Left cardiac atrium (tissue), 4 donors: ENCODE measurements around the gene BRSK2. TPM values are rescaled to one million over a fixed set of nuclear protein-coding genes. Genes with fewer than 3 reads are reported as not detected.

ENCODE experiments used
- ATAC-seq, 2 donors: fragments of 200-7000 bp; cut with Tn5 transposase; one replicate each; pipeline ENCODE4 v1.9.1; 2020; ENCODE audit warnings: mild to moderate bottlenecking in 2 of 2, moderate library complexity in 2 of 2
- DNase-seq: peaks from one replicate; pipeline ENCODE4 v3.0.0-alpha.2; 2020
- intact Hi-C, 2 donors: fragments of 100-400 bp; cut with DNase I; formaldehyde crosslinking; loops; one replicate each; pipeline versions ENCODE4 v1.14.1 to v1.15.1; 2022 to 2023
- total RNA-seq, 2 donors: library from RNA; stranded (reverse); fragmentation: NEBNext Ultra II Directional; extraction: Animal tissue kit (Norgen Biotek cat#: 25700); gene quantifications; one replicate each; pipeline ENCODE4 v1.2.1, GENCODE V29; 2021
- donor health status: DM: no; HTN: yes; CAD: no.
- donor health status: DM: no; HTN: yes; CAD: no; lungs with severe emphysema.
- donor health status: DM: yes; HTN: yes; CAD: no.
- donor health status: Dilated cardiomyopathy.

The BRSK2 gene
- total RNA-seq, 2 donors from 2014 or later, result 1.3 to 1.6 TPM

GRCh38 chr11:1455763-1456060 lies 66.0 kb downstream of the BRSK2 start:
- no peak for ATAC-seq
- intact Hi-C loops, result loop anchor here in 1 of 2 donors (10.0 kb wide), 1 partner anchor 59 kb away; no protein-coding TSS in a partner anchor
- no peak for DNase-seq

- ATAC-seq (no peak), DNase-seq (no peak)
- intact Hi-C loops, result loop anchor here in 1 of 2 donors (10.0 kb wide), 1 partner anchor 59 kb away; no protein-coding TSS in a partner anchor
Observed at GRCh38 chr11:1456176-1456575, 66.4 kb downstream of the BRSK2 start.

DNA sequence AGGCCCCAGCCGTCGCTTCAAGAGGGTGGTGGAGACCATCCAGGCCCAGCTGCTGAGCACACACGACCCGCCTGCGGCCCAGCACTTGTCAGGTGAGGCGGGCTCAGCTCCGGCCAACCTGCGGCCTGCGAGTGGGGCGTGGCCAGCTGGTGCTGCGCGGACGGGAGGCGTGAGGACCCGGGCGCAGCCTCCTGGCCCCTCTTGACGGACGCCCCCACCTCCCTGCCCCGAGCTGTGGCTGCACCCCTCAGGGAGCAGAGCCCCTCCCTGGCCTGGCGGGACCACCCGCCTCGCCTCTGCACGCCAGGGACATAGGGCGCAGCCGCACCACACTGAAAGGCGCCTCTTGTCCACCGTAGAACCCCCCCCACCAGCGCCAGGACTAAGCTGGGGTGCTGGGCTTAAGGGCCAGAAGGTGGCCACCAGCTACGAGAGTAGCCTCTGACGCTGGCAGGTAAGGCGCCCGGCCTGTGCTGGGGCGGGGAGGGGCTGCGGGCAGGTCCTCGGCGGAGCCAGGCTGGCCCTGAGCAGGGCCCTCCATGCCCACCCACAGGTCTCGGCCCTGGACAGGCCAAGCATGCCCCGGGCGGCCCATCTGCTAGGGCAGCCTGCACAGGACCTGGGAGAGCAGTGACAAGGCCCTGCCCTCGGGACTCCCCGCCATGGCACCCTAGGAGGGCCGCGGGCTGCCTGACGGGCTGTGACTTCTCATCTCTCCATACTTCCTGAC lies 67.0 kb downstream of the BRSK2 start:
- ATAC-seq (no peak), DNase-seq (no peak)
- intact Hi-C loops, result loop anchor here in 1 of 2 donors (10.0 kb wide), 1 partner anchor 58 kb away; no protein-coding TSS in a partner anchor

DNA sequence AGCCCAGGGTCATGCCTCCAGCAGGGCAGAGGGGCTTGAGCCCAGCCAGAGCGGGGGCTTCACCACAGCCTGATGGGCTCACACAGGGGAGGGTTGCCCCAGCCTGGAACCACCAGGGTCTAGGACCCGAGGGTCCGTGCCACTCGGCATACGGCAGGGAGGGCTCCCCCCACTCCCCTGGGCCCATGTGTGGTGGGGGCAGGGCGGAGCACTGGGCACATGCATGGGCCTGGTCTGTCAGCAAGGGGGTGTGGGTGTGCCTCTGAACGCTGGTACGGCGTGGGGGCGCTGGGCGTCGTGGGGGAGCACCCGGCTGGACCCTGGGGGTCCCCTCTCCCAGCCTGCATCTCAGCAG lies 67.6 kb downstream of the BRSK2 start:
- DNase-seq (no peak), ATAC-seq (no peak)
- intact Hi-C loops, result loop anchor here in 1 of 2 donors (10.0 kb wide), 1 partner anchor 57 kb away; no protein-coding TSS in a partner anchor

DNA sequence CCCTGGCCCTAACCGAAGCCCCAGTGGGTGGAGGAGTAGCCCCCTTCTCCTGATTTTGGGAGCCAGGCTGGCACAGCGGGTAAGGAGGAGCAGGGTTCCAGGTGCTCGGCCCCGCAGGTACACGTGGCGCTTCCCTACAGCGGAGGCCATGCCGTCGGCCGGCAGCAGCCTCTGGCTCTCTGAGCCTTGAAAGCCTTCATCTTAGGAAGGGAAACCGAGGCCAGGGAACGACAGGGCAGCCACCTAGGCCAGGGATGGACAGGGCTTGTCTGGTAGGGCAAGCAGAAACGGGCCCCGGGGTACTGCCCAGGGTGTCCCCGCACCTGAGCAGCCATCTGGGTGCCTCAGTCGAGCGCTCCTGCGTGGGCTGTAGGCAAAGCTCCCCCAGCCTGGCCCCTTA lies 68.1 kb downstream of the BRSK2 start:
- intact Hi-C loops, result loop anchor here in 1 of 2 donors (10.0 kb wide), 1 partner anchor 57 kb away; no protein-coding TSS in a partner anchor
- no peak for DNase-seq
- no peak for ATAC-seq

DNA sequence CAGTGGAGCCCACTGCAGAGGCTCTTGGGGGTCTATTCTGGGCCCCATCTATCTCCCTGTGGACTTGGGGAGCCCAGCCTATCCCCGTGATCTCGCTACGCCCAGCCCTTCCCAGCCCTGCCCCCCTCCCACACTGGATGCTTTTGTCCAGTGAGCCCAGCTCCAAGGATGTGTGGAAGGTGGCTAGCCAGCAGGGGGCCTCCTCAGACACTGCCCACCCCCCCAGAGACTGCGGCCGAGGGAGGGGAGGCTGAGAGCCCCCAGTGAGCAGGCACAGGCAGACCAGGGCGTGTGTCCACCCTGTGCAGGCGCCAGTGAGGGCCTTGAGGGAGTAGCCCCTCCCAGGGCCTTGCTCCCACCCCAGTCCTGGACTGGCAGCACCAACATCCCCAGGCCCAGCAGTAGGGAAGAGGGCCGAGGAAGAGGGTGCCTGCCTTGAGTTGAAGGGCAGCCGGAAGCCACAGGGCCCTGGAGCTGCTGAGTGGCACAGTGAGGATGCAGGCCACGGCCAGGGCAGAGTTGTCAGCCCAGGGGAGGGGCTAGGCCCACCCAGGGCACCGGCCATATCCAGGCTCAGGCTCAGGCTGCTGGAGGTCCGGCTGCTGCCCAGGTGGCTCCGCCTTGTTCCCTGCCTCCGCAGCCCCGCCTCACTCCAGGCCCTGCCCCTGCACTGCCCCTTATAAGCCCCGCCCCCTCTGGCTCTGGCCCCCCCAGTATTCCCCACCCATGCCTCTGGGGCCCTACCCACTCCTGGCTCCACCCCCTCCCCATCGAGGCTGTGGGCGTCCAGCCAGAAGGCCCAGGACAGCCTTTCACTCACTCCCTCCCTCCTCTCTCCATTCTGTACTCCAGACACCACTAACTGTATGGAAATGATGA lies 68.8 kb downstream of the BRSK2 start:
- DNase-seq, result peak; percentile 52
- intact Hi-C loops, result loop anchor here in 1 of 2 donors (10.0 kb wide), 1 partner anchor 56 kb away; no protein-coding TSS in a partner anchor
- peak; percentile 62 to 64 for ATAC-seq

GRCh38 chr11:1459219-1459575 lies 69.5 kb downstream of the BRSK2 start:
- intact Hi-C loops, result loop anchor here in 1 of 2 donors (10.0 kb wide), 1 partner anchor 56 kb away; no protein-coding TSS in a partner anchor
- no peak for DNase-seq
- no peak for ATAC-seq

- DNase-seq (no peak), ATAC-seq (no peak)
- intact Hi-C loops, result loop anchor here in 1 of 2 donors (10.0 kb wide), 1 partner anchor 55 kb away; no protein-coding TSS in a partner anchor
Observed at GRCh38 chr11:1459764-1460395, 70.1 kb downstream of the BRSK2 start.

DNA sequence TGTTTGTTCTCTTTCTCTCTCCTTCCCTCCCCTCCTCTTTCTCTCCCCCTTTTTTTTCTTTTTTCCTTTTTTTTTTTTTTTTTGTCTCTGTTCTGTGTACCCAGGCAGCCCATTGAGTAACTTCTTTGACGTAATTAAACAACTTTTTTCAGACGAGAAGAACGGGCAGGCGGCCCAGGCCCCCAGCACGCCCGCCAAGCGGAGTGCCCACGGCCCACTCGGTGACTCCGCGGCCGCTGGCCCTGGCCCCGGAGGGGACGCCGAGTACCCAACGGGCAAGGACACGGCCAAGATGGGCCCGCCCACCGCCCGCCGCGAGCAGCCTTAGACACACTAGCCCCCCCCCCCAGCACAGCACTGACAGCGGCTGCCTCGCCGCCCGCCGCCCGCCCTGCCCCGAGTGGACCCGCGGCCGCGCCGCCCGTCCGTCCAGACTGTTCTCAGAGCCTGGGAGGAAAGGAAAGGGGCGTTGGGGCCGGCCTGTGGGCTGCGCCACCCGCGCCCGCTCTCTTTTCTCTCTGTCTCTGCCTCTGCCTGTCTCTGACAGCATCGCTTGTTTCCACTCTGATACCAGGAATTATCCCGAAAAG lies 70.8 kb downstream of the BRSK2 start:
- DNase-seq (peak; percentile 55), ATAC-seq (peak; percentile 1 to 54)
- intact Hi-C loops, result no loop called here

GRCh38 chr11:1460986-1461825 lies 71.5 kb downstream of the BRSK2 start:
- ATAC-seq, result peak in 1 of 2 donors; percentile 25
- DNase-seq, result no peak
- intact Hi-C loops, result no loop called here

DNA sequence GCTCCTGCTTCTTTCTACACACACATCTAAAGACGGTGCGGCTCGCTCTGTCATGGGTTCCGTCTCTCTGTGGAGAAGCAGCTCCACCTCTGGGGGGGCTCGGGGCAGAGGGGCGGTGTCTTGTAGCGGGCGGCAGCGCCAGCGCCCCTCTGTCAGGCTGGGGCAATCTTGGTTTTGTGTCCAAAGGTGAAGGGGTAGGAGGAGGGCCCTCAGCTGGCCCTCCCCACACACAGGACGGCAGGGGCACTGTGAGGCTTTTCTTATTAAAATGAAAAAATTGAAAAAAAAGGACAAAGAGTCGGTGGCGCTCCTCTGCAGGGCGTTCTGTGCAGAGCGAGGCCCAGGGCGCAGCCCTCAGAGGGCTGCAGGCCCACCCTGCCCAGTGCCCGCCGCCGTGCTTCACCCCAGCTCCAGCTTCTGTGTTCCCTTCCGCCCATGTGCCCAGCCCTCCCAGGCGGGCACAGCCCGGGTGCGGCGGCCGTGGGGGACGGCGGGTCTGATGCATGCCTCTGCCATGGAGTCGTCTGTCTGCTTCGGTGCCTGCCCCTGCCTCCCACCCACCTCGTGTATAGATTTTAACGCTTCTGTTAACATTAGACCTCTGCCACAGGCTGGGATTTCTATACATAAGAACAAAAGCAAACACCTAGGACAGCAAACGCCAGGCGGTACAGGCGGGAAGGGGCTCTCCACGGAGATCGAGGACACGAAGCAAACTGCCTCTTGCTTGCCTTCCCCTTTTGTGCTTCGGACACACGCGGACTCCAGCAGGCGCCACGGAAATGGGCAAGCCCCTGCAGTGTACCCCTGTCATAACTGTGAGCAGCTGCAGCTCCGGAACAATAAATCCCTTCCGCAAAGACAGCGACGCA lies 72.3 kb downstream of the BRSK2 start:
- intact Hi-C loops, result no loop called here
- no peak for ATAC-seq
- no peak for DNase-seq

DNA sequence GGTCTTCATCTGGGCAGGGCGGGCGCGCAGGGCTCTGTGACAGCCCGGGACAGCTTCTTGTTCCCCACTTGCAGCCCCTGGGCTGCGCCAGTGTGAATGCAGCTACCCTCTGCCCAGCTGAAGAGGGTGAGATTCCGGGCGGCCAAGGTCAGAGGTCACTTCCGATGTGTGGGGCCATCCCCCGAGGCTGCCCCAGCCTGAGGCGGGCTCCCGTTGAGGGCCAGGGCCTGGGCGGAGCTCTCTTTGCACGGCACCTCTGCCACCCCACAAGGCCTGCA lies 72.9 kb downstream of the BRSK2 start:
- intact Hi-C loops, result no loop called here
- DNase-seq (no peak), ATAC-seq (no peak)

GRCh38 chr11:1463056-1463455 lies 73.3 kb downstream of the BRSK2 start:
- intact Hi-C loops, result no loop called here
- ATAC-seq (no peak), DNase-seq (no peak)

- DNase-seq, result no peak
- intact Hi-C loops, result no loop called here
- no peak for ATAC-seq
Observed at GRCh38 chr11:1466784-1467183, 77.0 kb downstream of the BRSK2 start.

GRCh38 chr11:1467270-1467669 lies 77.5 kb downstream of the BRSK2 start:
- ATAC-seq (no peak), DNase-seq (no peak)
- intact Hi-C loops, result no loop called here

DNA sequence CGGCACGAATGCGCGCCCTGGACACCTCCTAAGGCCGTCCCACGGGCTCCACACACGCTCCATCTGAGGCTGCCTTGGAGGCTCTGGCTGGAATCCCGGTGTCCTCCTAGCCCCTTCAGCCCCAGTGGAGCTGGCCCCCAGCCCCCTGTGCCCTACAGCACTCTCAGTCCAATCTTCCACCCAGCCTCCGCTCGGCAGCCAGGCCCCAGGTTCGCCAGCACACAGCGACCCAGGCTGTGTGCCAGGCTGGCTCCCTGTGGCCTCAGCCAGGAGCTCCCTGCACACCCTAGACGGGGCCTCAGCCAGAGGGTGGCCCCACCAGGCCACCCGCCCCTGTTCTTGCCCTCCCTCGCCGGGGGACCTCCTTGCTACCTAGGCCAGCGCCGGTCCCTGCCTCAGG lies 78.3 kb downstream of the BRSK2 start:
- DNase-seq, result no peak
- intact Hi-C loops, result no loop called here
- peak; percentile 18 to 25 for ATAC-seq

DNA sequence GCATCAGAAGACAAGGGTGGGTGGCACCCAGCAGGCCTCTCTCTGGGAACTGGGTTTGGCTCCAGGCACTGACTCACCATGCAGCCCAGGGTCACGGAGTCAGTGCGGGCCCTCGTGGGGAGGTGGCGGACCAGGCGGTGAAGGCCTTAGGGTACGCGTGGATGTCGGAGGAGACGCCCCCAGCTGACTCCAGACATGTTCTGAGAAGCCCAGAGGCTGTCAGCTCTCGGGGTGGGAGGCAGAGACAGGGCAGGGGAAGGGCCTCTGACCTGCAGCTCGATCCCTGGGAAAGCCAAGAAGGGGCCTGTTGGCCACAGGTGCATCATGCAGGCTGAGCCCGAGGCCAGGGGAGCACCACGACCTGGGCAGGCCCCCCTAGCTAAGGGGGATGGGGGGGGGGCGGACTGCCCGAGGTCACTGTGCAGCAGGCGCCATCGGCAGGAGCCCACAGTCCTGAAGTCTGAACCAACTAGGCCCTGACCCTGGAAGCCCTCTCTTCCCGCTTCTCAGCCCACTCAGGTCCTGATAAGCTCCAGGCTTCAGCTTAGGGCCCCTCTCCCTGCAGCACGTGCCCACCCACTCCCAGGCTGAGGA lies 78.8 kb downstream of the BRSK2 start:
- intact Hi-C loops, result no loop called here
- ATAC-seq, result peak in 1 of 2 donors; percentile 5
- DNase-seq, result no peak
